HG03159 (cell line): ENCODE measurements around the gene LIAS.
"Not testable (repeated sequence)": the region's sequence is repeated elsewhere in the genome, so short reads cannot be mapped to it uniquely, and the experiment has no call there.

Source experiments
- ATAC-seq: cut with Tn5 transposase; IDR thresholded peaks from one replicate; pipeline ENCODE4 v1.9.1; 2021; ENCODE audit warnings: mild to moderate bottlenecking, moderate library complexity; ENCODE audit not compliant: unreplicated experiment

Gene LIAS

DNA sequence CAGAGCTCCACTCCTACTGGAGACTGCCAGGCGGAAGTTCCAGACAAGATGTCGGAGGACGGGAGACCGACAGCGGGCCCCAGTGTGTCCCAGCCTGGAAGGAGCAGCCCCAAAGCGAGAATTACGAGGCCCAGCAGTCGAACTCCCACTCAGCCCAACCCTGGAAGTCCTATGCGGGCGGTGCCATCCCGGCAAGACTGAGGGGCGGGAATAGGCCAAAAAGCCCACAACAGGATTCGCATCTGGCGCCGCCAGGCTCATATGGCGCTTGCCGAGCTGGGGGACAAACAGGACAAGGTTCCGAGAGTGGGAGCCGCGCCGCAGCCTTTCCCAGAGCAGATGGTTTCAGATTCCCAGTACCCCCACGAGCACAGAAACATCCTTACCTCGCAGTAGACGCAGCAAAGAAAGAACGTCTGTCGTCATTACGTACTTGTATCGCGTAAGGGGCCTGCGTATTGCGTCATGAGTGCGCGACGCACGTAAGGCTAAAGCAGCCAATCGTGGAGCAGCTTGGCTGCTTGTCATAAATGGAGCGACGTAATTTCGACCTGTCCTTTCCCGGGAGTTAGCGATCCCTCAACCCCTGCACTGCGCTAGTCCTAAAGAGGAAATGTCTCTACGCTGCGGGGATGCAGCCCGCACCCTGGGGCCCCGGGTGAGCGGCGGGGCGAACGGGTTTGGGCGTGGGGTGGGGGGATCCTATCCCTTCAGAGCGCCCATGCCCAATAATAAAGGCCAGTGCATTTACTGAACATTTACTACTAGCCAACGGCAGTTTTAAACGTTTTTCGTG lies at the start of gene LIAS, which contains the start of gene RPL9:
TSS of gene LIAS (plus strand) at position 552 of the 796 bp plus-strand sequence. CDS start at position 614, 62 bp downstream.
TSS of gene RPL9 (minus strand) at position 418 of the 796 bp plus-strand sequence. CDS start 483 bp downstream, outside the sequence.
- ATAC-seq, result peak; percentile 83

DNA sequence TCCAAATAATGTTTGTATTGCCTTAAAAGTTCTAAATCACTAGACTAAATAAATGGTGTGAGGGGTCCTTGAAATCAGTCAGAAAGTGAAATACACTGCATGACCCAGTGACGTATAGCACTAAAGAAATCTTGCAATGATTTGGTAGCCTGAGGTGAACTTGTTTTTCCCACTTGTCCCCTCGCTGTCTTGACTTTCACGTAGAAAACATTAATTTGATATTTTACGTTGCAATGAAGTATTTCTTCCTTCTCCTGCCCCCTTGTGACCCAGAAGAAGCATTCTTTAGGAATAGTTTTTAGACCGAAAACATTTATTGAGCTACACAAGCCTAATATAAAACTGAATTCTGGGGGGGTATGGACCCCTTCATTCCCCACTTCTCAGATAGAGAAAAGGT lies 48.4 kb upstream of the LIAS start:
- no peak for ATAC-seq

DNA sequence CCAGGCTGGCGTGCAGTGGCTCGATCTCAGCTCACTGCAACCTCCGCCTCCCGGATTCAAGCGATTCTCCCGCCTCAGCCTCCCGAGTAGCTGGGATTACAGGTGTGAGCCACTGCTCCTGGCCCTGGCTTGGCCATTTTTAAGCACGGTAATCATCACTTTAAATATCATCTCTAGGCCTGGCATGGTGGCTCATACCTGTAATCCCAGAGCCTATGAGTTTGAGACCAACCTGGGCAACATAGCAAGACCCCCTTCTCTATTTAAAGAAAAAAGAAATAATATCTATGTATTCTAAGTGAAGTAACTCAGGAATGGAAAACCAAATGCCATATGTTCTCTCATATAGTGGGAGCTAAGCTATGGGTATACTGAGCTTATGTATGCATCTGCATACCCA lies 47.3 kb upstream of the LIAS start:
- ATAC-seq, result not testable (repeated sequence)

DNA sequence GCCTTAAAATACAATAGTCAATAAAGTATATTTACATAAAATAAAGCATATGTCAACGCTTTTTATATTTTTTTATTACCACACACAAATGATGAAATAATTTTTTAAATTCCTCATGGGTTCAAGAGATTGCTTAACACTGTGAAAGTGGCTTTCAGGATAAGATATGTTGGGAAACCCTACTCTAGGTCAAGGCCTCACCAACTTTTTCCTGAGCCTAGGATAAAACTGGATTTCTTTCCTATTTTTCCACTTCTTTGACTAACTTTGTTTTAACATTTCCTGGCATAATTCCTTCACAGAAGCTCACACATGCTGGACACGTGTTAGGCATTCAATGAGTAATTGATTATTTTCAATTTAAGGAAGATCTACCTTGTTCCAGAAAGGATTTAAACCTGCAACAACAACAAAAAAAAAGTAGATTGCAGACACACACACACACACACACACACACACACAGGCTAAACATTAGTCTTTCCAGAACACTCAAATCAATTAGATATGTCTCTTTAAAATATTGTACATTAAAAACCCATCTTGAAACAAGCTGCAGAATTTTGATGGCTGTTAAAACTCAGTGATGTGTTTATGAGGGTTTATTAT lies 43.1 kb upstream of the LIAS start:
- no peak for ATAC-seq

DNA sequence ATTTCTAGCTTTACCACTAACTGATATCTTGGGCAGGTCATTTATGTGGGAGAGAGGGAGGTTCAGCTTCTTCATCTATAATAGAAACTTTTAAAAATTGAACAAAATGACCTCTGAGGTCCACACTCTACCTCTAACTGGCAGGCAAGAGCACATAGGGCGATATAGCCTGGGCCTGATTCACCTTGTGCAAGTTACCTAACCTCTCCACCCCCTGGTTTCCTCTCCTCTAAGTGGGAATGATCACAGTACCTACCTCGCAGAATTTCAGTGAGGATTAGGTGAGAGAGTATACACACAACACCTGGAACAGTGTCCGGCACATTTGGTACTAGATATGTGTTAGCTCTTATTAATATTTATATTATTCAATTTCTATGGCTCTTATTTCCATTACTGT lies 36.6 kb upstream of the LIAS start:
- ATAC-seq, result no peak

DNA sequence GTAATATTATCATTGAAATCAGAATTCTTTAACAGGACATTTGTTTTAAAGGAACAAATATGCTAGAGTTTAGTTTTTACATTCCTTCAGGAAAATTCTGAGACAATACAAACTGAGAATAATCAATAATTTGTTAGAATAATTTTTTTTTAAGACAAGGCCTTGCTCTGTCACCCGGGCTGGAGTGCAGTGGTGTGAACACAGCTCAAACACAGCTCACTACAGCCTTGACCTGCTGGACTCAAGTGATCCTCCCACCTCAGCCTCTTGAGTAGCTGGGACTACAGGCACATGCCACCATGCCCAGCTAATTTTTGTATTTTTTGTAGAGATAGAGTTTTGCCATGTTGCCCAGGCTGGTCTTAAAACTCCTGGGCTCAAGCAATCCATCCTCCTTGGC lies 33.6 kb upstream of the LIAS start:
- ATAC-seq, result not testable (repeated sequence)

DNA sequence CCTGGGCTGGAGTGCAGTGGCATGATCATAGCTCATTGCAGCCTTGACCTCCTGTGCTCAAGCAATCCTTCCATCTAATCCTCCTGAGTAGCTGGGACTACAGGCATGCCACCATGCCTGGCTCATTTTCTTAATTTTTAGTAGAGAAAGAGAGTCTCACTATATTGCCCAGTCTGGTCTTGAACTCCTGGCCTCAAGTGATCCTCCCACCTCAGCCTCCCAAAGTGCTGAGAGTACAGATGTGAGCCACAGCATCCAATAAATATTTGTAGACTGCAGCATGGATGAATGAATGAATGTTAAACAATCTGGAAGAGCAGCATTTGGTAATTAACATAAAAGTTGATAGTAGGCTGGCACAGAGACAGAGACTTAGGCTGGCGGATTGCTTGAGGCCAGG lies 32.1 kb upstream of the LIAS start:
- no peak for ATAC-seq

DNA sequence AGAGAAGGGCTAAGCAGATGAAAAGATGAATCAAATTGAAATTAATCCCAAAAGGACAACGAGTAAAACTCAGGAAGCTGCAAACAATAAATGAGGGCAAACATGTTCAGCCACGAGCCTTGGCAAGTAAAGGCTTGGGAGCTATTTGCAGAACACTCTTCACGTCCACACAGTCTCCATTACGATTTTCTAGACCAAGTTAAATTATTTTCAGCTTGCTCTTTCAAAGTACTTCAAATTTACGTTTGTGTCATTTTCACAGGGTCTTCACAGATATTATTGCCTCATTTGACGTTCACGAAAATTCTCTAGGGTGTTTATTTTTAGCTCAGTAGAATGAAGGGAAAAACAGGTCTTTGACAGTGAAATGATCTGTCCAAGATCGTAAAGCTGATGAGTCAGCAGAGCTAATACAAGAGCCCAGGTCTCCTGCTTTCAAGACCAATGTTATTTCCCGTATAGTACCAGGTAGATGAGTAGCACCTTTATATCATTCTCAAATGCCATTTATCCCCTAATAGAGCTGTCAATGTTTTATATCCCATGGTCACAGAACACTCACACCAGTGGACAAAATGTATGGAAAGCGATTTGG lies 31.2 kb upstream of the LIAS start:
- ATAC-seq, result no peak

DNA sequence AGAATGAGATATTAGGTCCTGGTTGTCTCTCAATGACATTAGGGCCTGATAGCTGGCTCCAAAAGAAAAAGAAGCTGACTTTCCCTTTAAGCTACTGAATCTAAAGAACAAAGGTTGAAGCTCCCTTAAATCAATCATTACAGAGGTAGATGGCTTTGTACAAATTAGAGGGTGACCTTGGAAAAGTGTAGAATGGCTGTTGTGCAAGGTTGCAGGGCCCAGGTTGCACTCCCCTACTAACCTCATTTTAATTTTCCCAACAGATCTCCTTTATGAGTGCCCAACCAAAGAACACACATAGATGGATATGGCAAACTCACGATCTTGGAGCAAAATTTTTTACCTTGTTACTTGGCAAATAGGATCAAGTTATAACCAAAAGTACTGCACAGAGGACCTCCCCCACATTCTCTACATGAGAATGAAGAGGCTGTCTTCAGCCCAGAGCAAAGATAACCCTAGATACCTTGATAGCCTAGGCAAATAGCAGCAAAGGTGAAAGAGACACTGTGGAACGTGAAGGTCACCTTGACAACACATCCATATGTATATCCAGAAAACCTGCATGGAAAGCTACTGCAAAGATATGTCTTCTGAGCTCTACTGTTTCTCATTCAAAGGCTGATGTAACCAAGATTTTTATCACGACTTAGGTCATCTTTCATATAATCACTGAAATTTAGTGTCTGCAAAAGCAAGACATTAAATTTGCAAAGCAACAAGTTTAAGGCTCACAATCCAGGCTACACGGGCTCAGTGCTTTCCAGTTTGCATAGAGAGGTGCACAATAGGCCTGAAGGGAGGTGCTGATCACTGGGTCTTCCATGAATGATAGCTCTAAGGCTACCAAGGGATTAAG lies 29.2 kb upstream of the LIAS start:
- ATAC-seq, result no peak

DNA sequence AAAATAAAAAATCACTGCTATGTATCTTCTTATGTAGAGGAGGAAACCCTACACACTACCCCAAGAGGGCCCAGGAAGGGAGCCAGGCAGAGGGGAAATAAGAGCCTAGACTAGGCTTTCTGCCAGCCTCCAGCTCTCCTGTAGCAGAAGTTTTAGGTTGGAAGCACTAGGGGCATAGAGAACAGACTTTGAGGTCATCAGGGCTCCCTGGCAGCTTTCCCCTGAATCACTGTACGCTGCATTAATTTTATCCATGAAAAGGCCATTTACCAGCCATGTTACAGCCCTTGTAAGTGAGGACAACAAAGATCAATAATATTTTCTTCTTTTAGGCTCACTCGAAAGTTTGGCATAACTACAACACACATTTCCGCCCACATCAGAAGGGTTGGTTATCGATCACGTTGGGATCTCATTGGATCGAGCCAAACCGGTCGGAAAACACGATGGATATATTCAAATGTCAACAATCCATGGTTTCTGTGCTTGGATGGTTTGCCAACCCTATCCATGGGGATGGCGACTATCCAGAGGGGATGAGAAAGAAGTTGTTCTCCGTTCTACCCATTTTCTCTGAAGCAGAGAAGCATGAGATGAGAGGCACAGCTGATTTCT lies 24.9 kb upstream of the LIAS start:
- no peak for ATAC-seq

DNA sequence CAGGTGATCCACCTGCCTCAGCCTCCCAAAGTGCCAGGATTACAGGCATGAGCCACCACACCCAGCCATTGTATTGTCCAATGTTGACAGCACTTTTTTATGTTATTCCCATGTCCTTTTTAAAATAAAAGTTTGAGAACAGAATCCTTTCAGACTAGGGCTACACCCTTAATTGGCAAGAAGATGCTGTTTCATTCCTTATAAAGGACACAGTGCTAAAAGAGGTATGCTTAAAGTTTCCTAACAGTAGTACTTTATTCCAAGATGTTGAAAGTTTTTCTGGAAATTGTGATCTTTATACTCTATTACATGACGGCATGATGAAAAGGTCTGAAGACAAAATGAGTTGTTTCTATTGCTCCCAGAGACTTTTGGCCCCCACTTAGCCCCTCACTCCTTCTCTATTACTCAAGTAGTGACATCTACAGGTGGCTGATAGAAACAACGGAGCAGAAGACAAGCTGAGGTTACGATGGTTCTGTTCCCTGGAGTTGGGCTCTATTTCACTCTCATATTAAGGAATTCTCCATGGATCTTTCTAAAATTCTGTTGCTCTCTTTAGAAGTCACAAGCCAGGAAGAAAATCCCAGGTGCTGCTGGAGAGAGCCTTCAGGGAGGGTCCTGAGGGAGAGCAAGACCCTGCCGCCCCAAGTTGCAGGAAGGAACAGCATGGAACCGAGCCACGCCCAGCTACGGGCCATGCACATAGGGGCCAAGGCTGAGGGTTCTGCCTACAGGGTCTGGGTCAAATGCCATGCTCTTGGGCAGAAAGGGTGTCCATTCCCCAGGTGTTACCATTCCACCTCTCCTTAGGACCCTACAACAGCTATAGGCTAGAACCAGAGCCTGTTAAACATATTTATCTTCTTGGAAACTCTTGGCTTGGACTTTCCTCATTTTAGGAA lies 22.9 kb upstream of the LIAS start:
- no peak for ATAC-seq

DNA sequence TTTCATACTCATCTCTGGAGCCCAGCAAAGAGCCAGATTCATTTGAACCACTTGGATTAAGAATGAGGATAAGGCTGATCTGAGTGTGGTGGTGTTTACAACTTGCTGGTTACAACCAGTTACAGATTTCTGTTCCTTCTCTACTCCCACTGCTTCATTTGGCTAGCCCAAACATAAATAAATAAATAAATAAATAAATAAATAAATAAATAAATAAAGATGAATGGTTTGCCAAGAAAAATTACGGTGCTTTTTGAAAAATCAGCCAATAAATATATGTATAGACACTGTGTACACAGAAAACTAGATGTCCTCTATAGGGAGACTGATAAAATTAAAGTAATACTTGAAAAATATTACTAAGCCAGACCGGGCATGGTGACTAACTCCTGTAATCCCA lies 17.3 kb upstream of the LIAS start:
- no peak for ATAC-seq

DNA sequence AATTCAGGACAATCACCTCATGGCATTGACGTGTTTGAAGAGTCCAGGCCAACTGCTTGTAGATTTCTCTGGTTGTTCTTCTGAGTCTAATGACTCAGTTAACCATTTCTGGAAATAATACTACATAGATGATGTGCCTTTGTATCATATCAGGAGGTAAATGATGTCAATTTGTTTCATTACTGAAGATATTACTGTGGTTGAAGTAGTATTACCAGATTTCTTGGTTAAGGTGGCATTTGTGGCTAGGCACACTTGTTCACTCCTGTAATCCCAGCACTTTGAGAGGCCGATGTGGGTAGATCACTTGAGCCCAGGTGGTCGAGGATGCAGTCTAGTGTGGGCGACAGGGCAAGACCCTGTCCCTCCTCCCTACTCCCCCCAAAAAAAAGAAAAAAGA lies 15.9 kb upstream of the LIAS start:
- ATAC-seq, result no peak

DNA sequence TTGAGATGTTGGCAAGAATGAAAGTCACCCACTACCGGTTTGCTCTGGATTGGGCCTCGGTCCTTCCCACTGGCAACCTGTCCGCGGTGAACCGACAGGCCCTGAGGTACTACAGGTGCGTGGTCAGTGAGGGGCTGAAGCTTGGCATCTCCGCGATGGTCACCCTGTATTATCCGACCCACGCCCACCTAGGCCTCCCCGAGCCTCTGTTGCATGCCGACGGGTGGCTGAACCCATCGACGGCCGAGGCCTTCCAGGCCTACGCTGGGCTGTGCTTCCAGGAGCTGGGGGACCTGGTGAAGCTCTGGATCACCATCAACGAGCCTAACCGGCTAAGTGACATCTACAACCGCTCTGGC lies 12.4 kb upstream of the LIAS start:
- ATAC-seq, result no peak

DNA sequence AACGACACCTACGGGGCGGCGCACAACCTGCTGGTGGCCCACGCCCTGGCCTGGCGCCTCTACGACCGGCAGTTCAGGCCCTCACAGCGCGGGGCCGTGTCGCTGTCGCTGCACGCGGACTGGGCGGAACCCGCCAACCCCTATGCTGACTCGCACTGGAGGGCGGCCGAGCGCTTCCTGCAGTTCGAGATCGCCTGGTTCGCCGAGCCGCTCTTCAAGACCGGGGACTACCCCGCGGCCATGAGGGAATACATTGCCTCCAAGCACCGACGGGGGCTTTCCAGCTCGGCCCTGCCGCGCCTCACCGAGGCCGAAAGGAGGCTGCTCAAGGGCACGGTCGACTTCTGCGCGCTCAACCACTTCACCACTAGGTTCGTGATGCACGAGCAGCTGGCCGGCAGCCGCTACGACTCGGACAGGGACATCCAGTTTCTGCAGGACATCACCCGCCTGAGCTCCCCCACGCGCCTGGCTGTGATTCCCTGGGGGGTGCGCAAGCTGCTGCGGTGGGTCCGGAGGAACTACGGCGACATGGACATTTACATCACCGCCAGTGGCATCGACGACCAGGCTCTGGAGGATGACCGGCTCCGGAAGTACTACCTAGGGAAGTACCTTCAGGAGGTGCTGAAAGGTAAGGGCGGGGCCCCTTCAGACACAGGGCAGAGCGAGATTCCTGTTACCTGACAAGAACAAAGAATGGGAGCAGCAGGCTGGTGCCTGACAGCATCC lies 11.8 kb upstream of the LIAS start:
- peak; percentile 86 for ATAC-seq

DNA sequence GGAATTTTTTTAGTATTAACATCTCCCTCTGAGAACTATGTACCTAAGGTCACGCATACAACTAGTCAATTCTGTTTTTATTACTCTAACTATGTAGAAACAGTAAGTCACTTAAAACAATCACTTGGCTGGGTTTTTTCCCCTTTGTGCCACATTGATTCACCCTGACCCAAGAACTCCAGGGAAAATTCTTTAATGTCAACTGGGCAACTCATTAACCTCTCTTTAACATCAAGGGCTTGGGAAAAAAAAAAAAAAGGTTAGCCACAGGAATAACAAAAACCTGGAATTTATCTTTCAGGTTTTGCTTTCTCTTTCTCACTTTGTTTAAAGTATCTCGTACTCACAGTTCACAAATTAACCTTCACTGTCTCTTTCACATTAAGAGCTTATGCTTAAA lies 8.2 kb upstream of the LIAS start:
- no peak for ATAC-seq

DNA sequence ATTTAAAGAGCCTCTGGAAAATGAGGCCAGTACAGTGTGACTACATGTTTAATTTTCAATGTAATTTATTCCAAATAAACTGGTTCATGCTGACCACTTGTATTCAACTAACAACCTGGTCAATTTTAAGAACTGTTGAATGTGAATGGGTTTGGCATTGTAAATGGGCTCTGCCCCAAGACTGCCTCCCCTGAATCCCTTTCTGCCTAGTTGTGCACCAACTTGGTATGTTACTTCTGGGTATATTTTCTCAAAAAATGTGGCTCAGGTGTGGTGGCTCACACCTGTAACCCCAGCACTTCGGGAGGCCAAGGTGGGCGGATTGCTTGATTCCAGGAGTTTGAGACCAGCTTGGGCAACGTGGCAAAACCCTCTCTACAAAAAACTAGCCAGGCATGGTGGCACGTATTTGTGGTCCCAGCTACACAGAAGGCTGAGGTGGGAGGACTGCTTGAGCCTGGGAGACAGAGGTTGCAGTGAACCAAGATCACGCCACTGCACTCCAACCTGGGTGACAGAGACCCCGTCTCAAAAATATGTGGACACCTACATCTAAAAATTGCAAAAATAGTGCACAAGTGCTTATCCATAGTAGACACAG lies 7.3 kb upstream of the LIAS start:
- no peak for ATAC-seq

DNA sequence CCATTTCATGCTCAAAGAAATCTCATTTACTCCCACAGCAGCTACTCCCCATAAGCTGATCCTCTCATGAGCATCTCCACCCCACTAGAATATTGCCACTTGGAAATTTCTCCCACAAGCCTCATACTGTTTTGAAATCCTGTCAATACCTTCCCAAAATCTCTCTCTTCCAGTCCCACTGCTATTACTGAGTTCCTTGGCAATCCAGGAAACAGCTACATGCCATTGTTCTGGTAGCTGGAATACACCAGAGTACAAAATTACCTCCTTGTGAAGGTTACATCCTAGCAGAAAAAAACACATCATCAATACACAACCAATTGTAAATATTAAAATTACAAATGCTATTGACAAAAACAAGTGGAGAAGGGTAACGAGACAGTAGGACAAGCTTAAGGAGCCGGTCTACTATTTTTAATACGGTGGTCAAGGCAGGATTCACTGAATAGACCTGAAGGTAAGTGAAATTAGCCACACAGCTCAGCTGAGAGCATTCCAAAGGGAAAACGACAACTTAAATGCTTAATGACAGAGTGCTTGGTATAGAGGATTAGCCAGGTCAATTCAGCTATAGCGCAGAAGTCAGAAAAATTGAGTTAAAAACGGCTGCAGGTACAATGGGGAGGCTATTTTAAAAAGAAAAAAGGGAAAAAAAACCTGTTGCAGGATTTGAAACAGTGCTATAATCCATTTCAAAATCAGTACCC lies 6.5 kb upstream of the LIAS start:
- ATAC-seq, result no peak
